Suppressor macrophage (primary cell): ENCODE data around the gene SLC7A11.
A peak's percentile ranks its signal among the peaks of the same experiment; 100 is the strongest.

ENCODE experiments used
- DNase-seq, 4 experiments: peaks; one replicate each; pipeline ENCODE4 v3.0.0-alpha.2; 2020 to 2022
- total RNA-seq, 17 experiments: gene quantifications; one replicate each; lab custom pipeline; 2026; ENCODE audit warnings: mixed read lengths in 6 of 17, inconsistent platforms in 3 of 17; lab: John Stamatoyannopoulos, UW

Gene SLC7A11
- total RNA-seq: 12.1 to 84.5 (median 42.2) reads per million in 17 experiments

GRCh38 chr4:138242076-138242833 is at the start of gene SLC7A11:
TSS of gene SLC7A11 (minus strand) at chr4:138242349. CDS start at chr4:138242069, 280 bp downstream.
- peak; percentile 86 to 99 (median 92) for DNase-seq

GRCh38 chr4:138291431-138291830 is 49.3 kb upstream of the SLC7A11 start:
- no peak for DNase-seq

- no peak for DNase-seq
Observed at GRCh38 chr4:138290805-138291204, 48.7 kb upstream of the SLC7A11 start.

DNA sequence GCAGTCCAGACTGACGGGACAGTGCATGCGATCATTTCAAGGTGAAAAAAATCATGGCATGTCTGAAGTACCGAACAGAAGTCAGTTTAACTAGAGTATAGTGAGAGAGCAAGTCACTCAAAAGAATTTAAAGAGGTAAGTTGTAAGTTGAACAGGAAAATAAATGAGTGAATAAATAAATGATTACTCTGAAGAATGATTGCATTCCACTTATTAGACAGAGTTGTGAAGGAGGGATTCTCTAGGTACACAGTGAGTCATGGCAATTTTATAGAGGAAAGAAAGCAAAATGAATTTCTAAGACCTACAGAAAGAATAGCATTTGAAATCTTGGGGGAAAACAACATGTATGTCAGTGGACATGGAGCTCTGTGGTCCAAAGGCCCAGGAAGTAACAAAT is 37.1 kb upstream of the SLC7A11 start:
- no peak for DNase-seq

GRCh38 chr4:138277133-138277532 is 35.0 kb upstream of the SLC7A11 start:
- DNase-seq: no peak

DNA sequence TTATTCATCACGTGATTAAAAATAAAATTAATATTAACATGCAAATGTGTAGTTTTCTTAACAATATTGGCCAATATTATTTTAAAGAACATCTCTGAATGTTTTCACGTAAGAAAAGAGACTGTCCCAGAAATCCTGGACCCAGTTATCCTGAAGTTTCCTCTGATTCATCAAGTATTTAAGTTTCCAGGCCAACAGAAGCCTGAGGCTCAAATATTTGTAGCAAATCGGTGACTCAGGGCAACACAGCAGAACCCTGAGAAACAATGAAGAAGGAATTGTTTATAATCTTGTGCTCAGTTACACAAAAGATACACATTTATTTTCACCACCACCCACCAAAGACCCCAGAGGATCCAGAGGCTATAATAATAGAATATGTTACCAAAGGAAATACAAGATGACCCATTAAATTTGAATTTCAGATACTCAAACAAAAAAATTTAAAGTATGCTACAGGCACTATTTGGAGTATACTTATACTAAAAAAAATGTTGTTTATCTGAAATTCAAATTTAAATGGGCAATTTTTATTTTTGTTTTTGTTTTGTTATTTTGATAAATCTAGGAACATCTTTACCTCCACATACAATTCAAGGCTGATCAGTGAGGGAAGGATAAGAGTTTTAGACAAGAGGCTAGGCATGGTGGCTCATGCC is 33.9 kb upstream of the SLC7A11 start:
- DNase-seq: no peak

DNA sequence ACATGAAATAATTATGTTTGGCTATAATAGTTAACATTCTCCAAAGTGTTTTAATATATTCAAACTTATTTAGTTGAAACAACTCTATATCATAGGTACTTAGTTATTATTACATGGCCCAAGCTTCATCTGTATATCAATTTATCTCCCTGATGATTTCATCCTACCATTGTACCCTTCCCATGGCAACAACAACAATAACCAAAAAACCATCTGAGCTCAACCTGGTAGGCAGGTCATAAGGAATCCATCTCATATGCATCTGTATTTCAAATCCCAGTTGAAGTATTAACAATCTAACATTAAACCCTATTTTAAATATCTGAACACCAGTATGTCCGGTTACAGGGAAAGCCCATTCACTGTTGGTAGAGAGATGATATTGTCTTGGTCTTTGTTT is 33.1 kb upstream of the SLC7A11 start:
- no peak for DNase-seq

GRCh38 chr4:138269175-138269574 is 27.0 kb upstream of the SLC7A11 start:
- DNase-seq: no peak

DNA sequence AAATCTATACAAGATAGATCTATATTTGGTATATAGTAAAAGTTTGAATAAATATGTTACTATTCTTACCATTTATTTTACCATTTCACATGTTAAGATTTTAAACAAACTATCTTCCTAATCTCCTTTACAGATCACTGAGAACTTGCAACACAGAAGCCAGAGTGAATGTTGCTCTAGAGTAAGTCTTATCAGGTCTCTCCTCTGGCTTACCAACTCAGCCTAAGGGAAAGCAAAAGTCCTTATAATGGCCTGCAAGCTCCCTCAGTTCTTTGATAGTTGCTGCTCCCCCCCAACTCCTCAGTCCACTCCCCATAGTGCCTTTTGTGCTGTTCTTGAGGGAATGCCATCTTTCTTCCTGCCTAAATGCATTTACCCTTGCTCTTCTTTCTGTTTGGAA is 25.7 kb upstream of the SLC7A11 start:
- DNase-seq: no peak

DNA sequence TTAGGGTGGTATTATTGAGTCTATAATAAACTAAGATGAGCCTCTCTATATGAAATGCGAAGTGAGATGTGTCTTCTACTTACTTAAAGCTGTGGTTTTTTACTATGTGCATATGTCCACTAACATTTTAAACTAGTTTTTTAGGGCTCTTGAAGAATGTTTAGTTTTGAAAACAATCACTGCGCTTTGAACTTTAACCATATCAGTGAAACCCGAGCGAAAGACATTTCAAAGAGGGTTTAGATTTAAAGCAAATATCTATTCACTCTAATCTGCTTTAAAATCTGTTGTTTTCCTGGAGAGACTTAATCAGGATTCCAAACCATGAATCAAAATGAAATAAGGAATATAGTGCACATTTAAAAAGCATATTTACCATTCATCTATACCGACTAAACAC is 24.8 kb upstream of the SLC7A11 start:
- no peak for DNase-seq

- DNase-seq: peak in 1 of 4 experiments; percentile 32
Observed at GRCh38 chr4:138263247-138263816, 21.2 kb upstream of the SLC7A11 start.

DNA sequence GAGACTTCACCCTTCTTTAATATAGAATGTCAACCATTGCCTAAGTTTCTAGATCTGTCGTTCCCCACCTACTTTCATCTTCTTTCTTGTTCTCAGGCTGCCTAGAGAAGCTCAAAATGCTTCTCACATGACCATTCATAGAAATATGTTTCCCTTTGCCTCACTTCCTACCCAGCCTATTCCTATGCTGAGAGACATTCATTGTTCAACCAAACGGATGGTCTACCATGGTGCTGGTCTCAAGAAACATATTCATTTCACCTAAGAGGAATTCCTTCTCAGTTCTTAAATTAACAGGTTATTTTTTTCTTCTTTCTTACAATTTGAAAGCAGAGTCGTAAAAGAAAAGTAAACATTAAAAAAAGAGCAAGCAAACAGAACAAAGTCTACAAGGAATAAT is 20.3 kb upstream of the SLC7A11 start:
- no peak for DNase-seq

- no peak for DNase-seq
Observed at GRCh38 chr4:138262030-138262429, 19.9 kb upstream of the SLC7A11 start.

DNA sequence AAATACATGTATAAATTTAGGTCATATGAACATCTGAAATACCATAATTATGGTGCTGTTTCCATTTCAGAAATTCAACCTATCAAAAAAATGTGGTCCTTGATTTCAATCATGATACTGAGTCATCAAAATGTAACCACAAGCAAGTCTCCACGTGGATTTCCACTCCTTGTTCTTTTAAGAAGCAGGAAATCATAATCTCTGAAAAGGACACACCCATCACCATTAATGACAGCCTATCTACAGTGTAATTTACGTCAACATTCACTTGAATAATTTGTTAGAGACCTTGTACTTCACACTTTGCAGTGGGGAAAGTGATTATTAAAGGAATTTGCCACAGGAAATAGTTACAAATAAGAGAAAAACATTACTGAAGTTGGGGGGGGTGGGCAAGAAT is 17.7 kb upstream of the SLC7A11 start:
- no peak for DNase-seq

DNA sequence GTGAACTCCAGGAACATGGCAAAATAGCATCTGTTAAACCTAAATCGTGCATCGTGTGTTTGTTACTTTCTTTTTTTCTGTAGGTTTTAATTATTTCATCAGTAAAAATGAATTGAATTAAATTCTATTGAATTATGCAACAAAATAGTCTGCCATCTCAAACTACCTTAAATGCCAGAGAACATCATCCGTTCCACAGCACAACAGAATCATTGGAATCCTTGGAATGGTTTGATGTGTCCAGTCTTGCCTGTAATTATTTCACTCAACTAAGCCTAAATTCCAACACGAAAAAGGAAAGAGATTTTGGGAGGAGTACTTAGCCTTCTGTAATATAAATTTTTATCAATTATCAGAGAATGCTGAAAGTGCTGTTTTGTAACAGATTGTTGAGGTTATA is 17.1 kb upstream of the SLC7A11 start:
- no peak for DNase-seq

GRCh38 chr4:138256608-138257007 is 14.5 kb upstream of the SLC7A11 start:
- no peak for DNase-seq

DNA sequence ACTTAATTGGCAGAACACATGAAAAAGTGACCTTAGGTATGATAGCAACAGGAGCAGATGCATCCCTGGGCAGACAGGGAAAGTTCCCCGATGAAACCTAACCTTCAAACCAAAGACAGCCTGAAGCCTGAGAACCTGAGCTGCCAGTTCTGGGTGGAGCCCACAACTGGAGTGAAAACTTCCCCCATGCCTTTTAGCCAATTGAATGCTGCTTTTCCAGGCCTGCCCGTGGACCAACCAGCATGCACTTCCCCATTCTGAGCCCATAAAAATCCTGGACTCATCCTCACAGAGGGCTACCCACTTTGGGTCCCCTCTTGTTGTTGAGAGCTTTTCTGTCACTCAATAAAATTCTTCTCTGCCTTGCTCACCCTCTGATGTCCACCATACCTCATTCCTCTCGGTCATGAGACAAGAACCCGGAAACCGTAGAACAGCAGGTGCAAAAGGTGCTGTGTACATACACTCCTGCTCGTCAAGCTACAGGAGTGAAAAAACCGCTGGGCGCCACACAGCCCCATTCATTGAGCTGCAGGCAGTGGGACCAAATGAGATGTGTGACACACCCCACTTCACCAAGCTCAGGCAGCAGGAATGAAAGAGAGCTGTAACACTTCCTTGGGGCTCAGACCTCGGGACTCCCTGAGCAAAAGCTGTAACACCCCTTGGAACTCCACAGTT is 13.9 kb upstream of the SLC7A11 start:
- DNase-seq: no peak

DNA sequence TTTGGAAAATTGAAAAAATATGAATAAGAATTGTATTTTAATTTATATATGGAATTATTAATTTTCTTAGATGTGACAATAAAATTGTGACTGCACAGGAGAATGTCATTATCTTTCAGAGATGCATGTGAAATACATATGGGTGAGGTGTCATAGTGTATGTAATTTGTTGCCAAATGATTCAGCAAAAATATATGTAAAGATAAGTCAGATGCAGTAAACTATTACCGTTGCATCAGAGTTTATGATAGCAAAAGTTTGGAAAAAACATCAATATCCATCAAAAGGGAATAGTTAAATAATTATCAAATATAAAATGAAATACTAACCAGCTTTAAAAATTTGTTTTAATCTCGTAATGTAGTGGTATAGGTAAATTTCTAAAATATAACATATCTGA is 10.4 kb upstream of the SLC7A11 start:
- no peak for DNase-seq

DNA sequence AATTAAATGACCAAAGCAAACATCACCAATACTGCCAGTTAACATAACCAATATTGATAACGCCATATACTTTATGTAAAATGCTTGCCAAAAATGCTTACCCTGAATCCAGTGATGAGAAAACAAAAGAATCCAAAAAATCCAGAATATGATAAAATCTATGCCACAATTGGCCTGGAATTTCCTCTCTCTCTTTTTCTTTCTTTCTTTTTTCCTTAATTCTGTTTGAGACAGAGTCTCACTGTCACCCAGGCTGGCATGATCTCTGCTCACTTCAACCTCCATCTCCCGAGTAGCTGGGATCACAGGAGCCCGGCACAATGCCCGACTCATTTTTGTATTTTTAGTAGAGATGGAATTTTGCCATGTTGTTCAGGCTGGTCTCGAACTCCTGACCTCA is 9.8 kb upstream of the SLC7A11 start:
- DNase-seq: no peak

- peak in 2 of 4 experiments; percentile 10 to 39 for DNase-seq
Observed at GRCh38 chr4:138249132-138249531, 7.0 kb upstream of the SLC7A11 start.

- no peak for DNase-seq
Observed at GRCh38 chr4:138248058-138248457, 5.9 kb upstream of the SLC7A11 start.

DNA sequence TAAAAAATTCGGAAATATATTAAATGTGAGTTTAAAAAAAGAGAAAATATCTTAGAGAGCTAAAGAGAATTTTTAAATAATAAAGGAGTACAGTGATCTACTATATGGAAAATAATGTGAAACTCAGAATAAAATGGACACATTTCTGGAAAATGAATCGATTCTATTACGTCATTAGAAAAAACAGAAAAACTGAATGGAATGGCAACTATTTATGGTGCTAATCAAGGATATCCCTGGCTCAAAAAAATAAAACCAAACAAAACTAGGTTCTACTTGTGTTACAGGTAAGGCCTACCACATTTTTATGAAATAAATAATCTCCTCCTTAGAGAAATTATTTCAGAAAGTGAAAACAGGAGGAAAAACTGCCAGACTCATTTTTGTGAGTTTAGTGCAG is 5.5 kb upstream of the SLC7A11 start:
- DNase-seq: no peak

DNA sequence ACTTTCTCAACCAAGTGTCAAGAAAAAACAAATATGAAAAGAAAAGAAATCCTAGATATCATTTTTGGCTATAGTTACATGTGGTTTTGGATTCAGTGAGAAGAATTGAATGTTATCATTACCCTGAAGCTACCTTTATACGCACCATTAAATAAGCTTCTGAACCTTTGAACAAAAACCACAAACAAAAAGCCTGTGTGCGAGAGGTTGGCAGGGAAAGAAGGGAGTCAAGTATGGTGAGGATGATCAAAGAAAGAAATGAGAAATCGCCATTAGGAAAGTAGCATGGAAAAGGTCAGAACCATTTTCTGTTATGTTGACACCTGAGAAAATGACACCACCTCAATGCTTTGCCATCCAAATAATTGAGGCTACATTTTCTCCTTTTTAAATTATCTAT is 1.2 kb upstream of the SLC7A11 start:
- DNase-seq: no peak

- no peak for DNase-seq
Observed at GRCh38 chr4:138242834-138243156, 646 bp upstream of the SLC7A11 start.
